ENCODE measurements around the gene RFWD3.

The RFWD3 gene

DNA sequence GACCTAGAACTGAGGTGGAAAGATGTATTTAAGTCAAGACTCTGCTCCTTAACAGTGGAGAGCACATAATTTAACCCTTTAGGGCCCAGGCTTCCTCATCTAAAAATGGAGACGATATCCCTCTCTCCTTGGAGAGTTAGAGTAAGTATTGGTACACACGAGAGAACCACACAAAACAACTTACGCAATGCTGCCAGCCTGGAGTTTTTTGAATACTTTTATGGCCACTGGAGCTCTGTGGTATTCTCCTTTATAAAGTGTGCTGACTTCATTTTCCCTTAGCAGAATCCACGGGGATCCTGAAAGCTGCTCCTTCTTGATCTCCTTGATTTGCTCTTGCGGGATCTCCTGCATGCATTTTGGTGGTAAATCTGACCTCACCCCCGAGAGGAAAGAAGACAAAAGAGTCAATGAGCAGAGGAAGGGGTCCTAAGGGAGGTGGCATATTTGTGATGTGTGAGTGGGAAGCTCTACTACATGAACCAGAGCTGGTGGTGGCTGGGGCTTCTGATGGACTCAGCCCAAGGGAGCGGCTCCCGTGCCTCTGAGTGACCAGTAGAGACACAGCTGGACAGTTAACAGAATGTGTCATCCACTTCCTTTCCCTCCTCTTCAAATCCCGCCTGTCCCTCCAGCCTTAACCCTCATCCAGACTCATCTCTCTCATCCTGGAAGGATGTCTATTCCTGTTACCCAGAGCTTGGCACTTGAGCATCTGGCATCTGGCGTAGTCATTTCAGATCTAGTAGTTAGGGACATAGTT lies 24.6 kb upstream of the RFWD3 start:
- Histone ChIP-seq H3K4me3 (ENCODE audit: low read length) (no peak overlapping the region), H3K27me3 (replicated peaks; ENCODE audit: insufficient read depth, low read length) (no peaks in the 10 kb centered on the region), H3K9me3 (replicated peaks; ENCODE audit: insufficient read depth, low read length) (no peaks in the 10 kb centered on the region), H3K9ac (ENCODE audit: low read length) (no peak overlapping the region), H2AFZ (ENCODE audit: low read length) (no peak overlapping the region), H3K4me1 (ENCODE audit: low read length) (no peaks in the 10 kb centered on the region), H3K36me3 (replicated peaks; ENCODE audit: insufficient read depth, low read length) (no peaks in the 10 kb centered on the region), H3K79me2 (ENCODE audit: low read length) (no peaks in the 10 kb centered on the region), H3K9me2 (replicated peaks; ENCODE audit: insufficient read depth, low read length) (no peaks in the 10 kb centered on the region), H3F3A (ENCODE audit: insufficient read depth, low read length) (no peaks in the 10 kb centered on the region), H4K20me1 (ENCODE audit: insufficient read depth, low read length) (no peaks in the 10 kb centered on the region), H3K4me2 (ENCODE audit: low read depth, low read length) (no peak overlapping the region), H3K27ac (ENCODE audit: low read length) (no peak overlapping the region)
- no peak for DNase-seq
- TF ChIP-seq CTCF (IDR thresholded peaks at IDR 0.05; ENCODE audit: low read length) (no peak), EZH2phosphoT487 (IDR thresholded peaks at IDR 0.05; ENCODE audit: low read length) (no peak), EZH2 (optimal IDR thresholded peaks at IDR 0.05; ENCODE audit: low read depth, low read length) (no peak)

- no peaks in the 10 kb centered on the region for H3K79me2 ChIP-seq (ENCODE audit: low read length)
- no peak overlapping the region for H3K27ac ChIP-seq (ENCODE audit: low read length)
- no peaks in the 10 kb centered on the region for H3K27me3 ChIP-seq (replicated peaks; ENCODE audit: insufficient read depth, low read length)
- H3K9me2 ChIP-seq (replicated peaks; ENCODE audit: insufficient read depth, low read length): no peaks in the 10 kb centered on the region
- no peak overlapping the region for H3K9ac ChIP-seq (ENCODE audit: low read length)
- H2AFZ ChIP-seq (ENCODE audit: low read length): no peak overlapping the region
- H4K20me1 ChIP-seq (ENCODE audit: insufficient read depth, low read length): no peaks in the 10 kb centered on the region
- no peaks in the 10 kb centered on the region for H3K36me3 ChIP-seq (replicated peaks; ENCODE audit: insufficient read depth, low read length)
- no peaks in the 10 kb centered on the region for H3F3A ChIP-seq (ENCODE audit: insufficient read depth, low read length)
- TF ChIP-seq CTCF (IDR thresholded peaks at IDR 0.05; ENCODE audit: low read length) (no peak), EZH2phosphoT487 (IDR thresholded peaks at IDR 0.05; ENCODE audit: low read length) (no peak), EZH2 (optimal IDR thresholded peaks at IDR 0.05; ENCODE audit: low read depth, low read length) (no peak)
- no peak overlapping the region for H3K4me2 ChIP-seq (ENCODE audit: low read depth, low read length)
- H3K4me1 ChIP-seq (ENCODE audit: low read length): no peaks in the 10 kb centered on the region
- H3K9me3 ChIP-seq (replicated peaks; ENCODE audit: insufficient read depth, low read length): no peaks in the 10 kb centered on the region
- no peak overlapping the region for H3K4me3 ChIP-seq (ENCODE audit: low read length)
- no peak for DNase-seq
Observed at GRCh38 chr16:74682556-74682955, 15.9 kb upstream of the RFWD3 start.

DNA sequence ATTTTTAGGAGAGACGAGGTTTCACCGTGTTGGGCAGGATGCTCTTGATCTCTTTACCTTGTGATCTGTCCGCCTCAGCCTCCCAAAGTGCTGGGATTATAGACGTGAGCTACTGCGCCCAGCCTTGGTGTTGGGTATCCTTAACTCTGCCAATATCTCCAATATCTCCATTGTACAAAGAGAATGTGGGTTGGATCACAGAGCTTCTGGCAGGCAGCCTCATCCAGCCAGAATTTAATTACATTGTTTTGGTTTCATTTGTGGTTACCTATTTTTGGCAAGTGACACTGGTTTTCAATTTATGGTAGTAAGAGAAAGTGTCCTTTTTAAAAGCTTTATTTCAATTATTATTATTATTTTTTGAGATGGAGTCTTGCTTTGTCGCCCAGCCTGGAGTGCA lies 14.0 kb upstream of the RFWD3 start:
- TF ChIP-seq EZH2phosphoT487 (IDR thresholded peaks at IDR 0.05; ENCODE audit: low read length) (no peak), CTCF (IDR thresholded peaks at IDR 0.05; ENCODE audit: low read length) (no peak), EZH2 (optimal IDR thresholded peaks at IDR 0.05; ENCODE audit: low read depth, low read length) (no peak)

More for the DNA sequence above, 14.0 kb upstream of the RFWD3 start:
- Histone ChIP-seq H3K4me2 (ENCODE audit: low read depth, low read length) (no peak overlapping the region), H3K36me3 (replicated peaks; ENCODE audit: insufficient read depth, low read length) (no peaks in the 10 kb centered on the region), H3K9me3 (replicated peaks; ENCODE audit: insufficient read depth, low read length) (no peaks in the 10 kb centered on the region), H3K4me1 (ENCODE audit: low read length) (no peaks in the 10 kb centered on the region), H3K79me2 (ENCODE audit: low read length) (no peaks in the 10 kb centered on the region), H3F3A (ENCODE audit: insufficient read depth, low read length) (no peaks in the 10 kb centered on the region), H3K9me2 (replicated peaks; ENCODE audit: insufficient read depth, low read length) (no peaks in the 10 kb centered on the region), H3K27me3 (replicated peaks; ENCODE audit: insufficient read depth, low read length) (no peaks in the 10 kb centered on the region), H3K9ac (ENCODE audit: low read length) (no peak overlapping the region), H3K4me3 (ENCODE audit: low read length) (no peak overlapping the region), H3K27ac (ENCODE audit: low read length) (no peak overlapping the region), H2AFZ (ENCODE audit: low read length) (no peak overlapping the region), H4K20me1 (ENCODE audit: insufficient read depth, low read length) (no peaks in the 10 kb centered on the region)
- no peak for DNase-seq
